GM12874 (cell line): ENCODE results near the gene ARMC7.

ENCODE experiments used
- CTCF ChIP-seq: IDR thresholded peaks from 2 replicates; pipeline ENCODE4 v1.5.1; 2011; ENCODE audit warnings: low read depth, mild to moderate bottlenecking, control low read depth, low read length, moderate library complexity; ENCODE audit not compliant: insufficient read depth

ARMC7 gene

DNA sequence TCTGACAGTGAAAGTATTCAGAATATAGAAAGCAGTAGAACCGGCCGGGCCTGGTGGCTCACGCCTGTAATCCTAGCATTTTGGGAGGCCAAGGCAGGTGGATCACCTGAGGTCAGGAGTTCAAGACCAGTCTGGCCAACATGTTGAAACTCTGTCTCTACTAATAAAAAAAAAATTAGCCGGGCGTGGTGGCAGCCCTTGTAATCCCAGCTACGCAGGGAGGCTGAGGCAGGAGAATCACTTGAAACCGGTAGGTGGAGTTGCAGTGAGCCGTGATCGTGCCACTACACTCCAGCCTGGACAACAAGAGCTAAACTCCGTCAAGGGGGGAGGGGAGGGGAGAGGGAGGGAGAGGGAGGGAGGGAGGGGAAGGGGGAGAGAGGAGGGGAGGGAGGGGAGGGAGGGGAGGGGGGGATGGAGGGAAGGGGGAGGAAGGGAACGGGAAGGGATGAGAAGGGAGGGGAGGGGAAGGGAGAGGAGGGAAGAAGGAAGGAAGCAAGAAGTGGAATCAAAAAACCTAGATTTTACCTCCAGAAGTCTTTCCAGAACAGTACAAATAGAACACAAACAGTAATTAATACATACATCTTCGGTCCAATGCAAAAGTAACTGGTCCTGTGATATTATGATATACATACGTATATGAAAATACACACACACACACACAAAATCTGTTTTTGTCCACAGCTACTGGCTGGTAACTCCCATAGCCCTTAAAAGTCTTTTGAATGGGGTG lies 32.6 kb downstream of the ARMC7 start:
- no peak for TF ChIP-seq CTCF

GRCh38 chr17:75144816-75145512 lies 35.2 kb downstream of the ARMC7 start:
- no peak for TF ChIP-seq CTCF

DNA sequence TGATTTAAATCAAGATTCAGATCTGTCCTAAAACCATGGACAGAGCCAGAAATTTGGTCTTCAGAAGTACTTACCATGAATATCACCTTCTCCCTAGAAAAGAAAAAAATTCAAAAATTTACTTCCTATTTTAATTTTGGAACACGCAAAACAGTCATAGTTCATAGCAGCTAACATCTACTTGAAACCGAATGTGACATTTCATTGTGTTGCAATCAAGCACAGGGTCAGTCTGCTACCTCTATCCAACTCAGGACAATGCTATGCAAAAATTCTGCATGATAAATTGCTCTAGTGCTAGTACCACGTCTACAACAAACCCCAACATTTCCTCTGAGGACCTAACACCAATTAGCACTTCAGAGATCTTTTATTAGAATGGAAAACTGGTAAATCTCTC lies 36.8 kb downstream of the ARMC7 start:
- TF ChIP-seq CTCF: no peak

GRCh38 chr17:75147878-75148546 lies 38.2 kb downstream of the ARMC7 start:
- no peak for TF ChIP-seq CTCF

DNA sequence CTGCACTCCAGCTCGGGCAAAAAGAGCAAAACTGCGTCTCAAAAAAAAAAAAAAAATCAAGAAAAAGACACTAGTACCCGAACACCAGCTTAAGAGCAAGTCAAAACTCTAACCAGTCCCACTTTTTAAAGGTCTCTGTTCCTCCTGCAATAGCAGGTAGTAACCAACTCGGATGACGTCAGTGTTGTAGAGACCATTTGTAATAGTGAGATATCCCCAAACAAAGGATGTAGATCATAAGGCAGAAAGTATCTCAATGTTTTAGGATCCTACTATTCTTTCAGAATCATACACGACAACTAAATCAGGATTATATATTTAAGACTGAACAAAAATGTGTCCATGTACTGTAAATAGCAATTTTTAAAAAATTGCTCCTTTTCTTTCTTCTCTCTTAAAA lies 42.2 kb downstream of the ARMC7 start:
- TF ChIP-seq CTCF: no peak

GRCh38 chr17:75152523-75152921 lies 42.8 kb downstream of the ARMC7 start:
- TF ChIP-seq CTCF: no peak
